Testis (tissue), 3 donors: Measurements from ENCODE around the gene TBC1D1. TPM values are rescaled to one million over a fixed set of nuclear protein-coding genes. Genes with fewer than 3 reads are reported as not detected.
A peak's percentile ranks its signal among the peaks of the same experiment; 100 is the strongest.

Experiments used
- DNase-seq: peaks from one replicate; pipeline ENCODE4 v3.0.0-alpha.2; 2019
- H3K27ac ChIP-seq, 2 donors: fragments of 200-600 bp; sonication (generic); one replicate each; pipeline ENCODE4 v1.5.1; 2019
- H3K27me3 ChIP-seq: fragments of 200-600 bp; sonication (generic); one replicate; pipeline ENCODE4 v1.5.1; 2019
- H3K36me3 ChIP-seq: fragments of 200-600 bp; sonication (generic); one replicate; pipeline ENCODE4 v1.5.1; 2017; ENCODE audit warnings: low read depth; ENCODE audit errors: missing control alignments
- H3K4me1 ChIP-seq: fragments of 200-600 bp; sonication (generic); one replicate; pipeline ENCODE4 v1.5.1; 2019
- H3K4me3 ChIP-seq, 2 donors: fragments of 200-600 bp; sonication (generic); one replicate each; pipeline ENCODE4 v1.5.1; 2017 to 2019
- H3K9me3 ChIP-seq: fragments of 200-600 bp; sonication (generic); one replicate; pipeline ENCODE4 v1.5.1; 2017
- CTCF ChIP-seq, 3 experiments: fragments of 450-650 bp in 2 of 3; fragments of 200-600 bp in 1 of 3; sonication (generic) in 1 of 3; IDR thresholded peaks; one replicate each; pipeline ENCODE4 v1.5.1; 2016 to 2019; ENCODE audit warnings: antibody characterized with exemption in 3 of 3, mild to moderate bottlenecking in 2 of 3, moderate library complexity in 1 of 3
- POLR2A ChIP-seq: fragments of 450-650 bp; IDR thresholded peaks from one replicate; pipeline ENCODE4 v1.6.1; 2017; ENCODE audit warnings: antibody characterized with exemption, mild to moderate bottlenecking, moderate library complexity
- WGBS, 2 donors: methylation state at CpG; one replicate each; pipeline ENCODE4 v1.1.5; 2018; 5-methylcytosine and 5-hydroxymethylcytosine counted together
- intact Hi-C: fragments of 100-400 bp; cut with DNase I; formaldehyde crosslinking; loops from one replicate; pipeline ENCODE4 v1.15.1; 2023; ENCODE audit warnings: low total_unique reads
- polyA plus RNA-seq: library from polyadenylated mRNA; stranded (reverse); fragments of 350-450 nt; fragmentation: Illumina TruSeq; extraction: RNeasy Lipid Tissue Mini Kit (QIAGEN cat#74804); gene quantifications from one replicate; pipeline ENCODE4 v1.2.3, GENCODE V29; 2014; ENCODE audit warnings: low read depth, low replicate concordance; ENCODE audit not compliant: insufficient read depth
- total RNA-seq, 2 donors: library from RNA; depleted of rRNA; stranded (reverse); fragments of >200 nt; gene quantifications; one replicate each; pipeline ENCODE4 v1.2.3, GENCODE V29; 2016

TBC1D1 gene
- total and polyA plus RNA-seq, 3 donors from 2014 or later = 130 to 208 (median 167) TPM

- H3K9me3 ChIP-seq = no peaks in the 10 kb centered on the region
- no peak for DNase-seq
- intact Hi-C loops = no loop called here
- WGBS, 2 donors = 28 to 36% methylated on average over 11 of the region's 11 CpGs
- H3K27me3 ChIP-seq = no peaks in the 10 kb centered on the region
- peaks cover 4% of the 10 kb centered on the region for H3K4me1 ChIP-seq
- peak overlapping the region; percentile 84 to 86 for H3K4me3 ChIP-seq
- TF ChIP-seq POLR2A (no peak), CTCF (IDR thresholded peaks at IDR 0.05) (no peak)
- peak overlapping the region in 1 of 2 donors; percentile 94 for H3K27ac ChIP-seq
- H3K36me3 ChIP-seq = no peaks in the 10 kb centered on the region
Measured at GRCh38 chr4:37978248-37978924, 87.5 kb downstream of the TBC1D1 start.

GRCh38 chr4:37980246-37980645, 89.4 kb downstream of the TBC1D1 start:
- TF ChIP-seq POLR2A (no peak), CTCF (IDR thresholded peaks at IDR 0.05) (no peak)
- Histone ChIP-seq H3K4me3 (no peak overlapping the region), H3K36me3 (no peaks in the 10 kb centered on the region), H3K27me3 (no peaks in the 10 kb centered on the region), H3K27ac (no peak overlapping the region), H3K9me3 (no peaks in the 10 kb centered on the region), H3K4me1 (peaks cover 4% of the 10 kb centered on the region)
- no peak for DNase-seq
- 88 to 92% methylated on average over 1 of the region's 1 CpG for WGBS, 2 donors
- intact Hi-C loops = no loop called here

- Histone ChIP-seq H3K9me3 (no peaks in the 10 kb centered on the region), H3K4me3 (no peak overlapping the region), H3K4me1 (peaks cover 4% of the 10 kb centered on the region), H3K27me3 (no peaks in the 10 kb centered on the region), H3K27ac (no peak overlapping the region), H3K36me3 (no peaks in the 10 kb centered on the region)
- TF ChIP-seq CTCF (IDR thresholded peaks at IDR 0.05) = no peak
- TF ChIP-seq POLR2A = no peak
- 80 to 87% methylated on average over 4 of the region's 4 CpGs for WGBS, 2 donors
- DNase-seq = no peak
- intact Hi-C loops = no loop called here
Measured at GRCh38 chr4:37981425-37981824, 90.5 kb downstream of the TBC1D1 start.

- intact Hi-C loops = no loop called here
- TF ChIP-seq POLR2A (no peak), CTCF (IDR thresholded peaks at IDR 0.05) (no peak)
- Histone ChIP-seq H3K4me3 (no peak overlapping the region), H3K27me3 (no peaks in the 10 kb centered on the region), H3K4me1 (peaks cover 4% of the 10 kb centered on the region), H3K36me3 (no peaks in the 10 kb centered on the region), H3K27ac (no peak overlapping the region), H3K9me3 (no peaks in the 10 kb centered on the region)
- DNase-seq = no peak
- 75 to 81% methylated on average over 7 of the region's 7 CpGs for WGBS, 2 donors
Measured at GRCh38 chr4:37981844-37982720, 91.2 kb downstream of the TBC1D1 start.
